ENCODE results near the gene TRIM65. TPM values are rescaled to one million over a fixed set of nuclear protein-coding genes. Genes with fewer than 3 reads are reported as not detected.

The TRIM65 gene
- total RNA-seq, 2 experiments from 2014 or later: 35.3 to 36.3 TPM

GRCh38 chr17:75909812-75910274, 13.1 kb upstream of the TRIM65 start:
- peak; percentile 9 for ATAC-seq (ENCODE audit: low read depth)
- Mint-ChIP-seq H3K27ac (peak overlapping the region; percentile 56), H3K27me3 (no peaks in the 10 kb centered on the region), H3K4me1 (peaks cover 13% of the 10 kb centered on the region), H3K4me3 (no peak overlapping the region), H3K9me3 (no peaks in the 10 kb centered on the region), H3K36me3 (peaks cover 2% of the 10 kb centered on the region)
- DNase-seq: no peak
- POLR2A ChIA-PET: interaction anchor here (1.1 kb wide), 1 partner anchor 130 kb away, joined by 3 read pairs; no protein-coding TSS in a partner anchor

DNA sequence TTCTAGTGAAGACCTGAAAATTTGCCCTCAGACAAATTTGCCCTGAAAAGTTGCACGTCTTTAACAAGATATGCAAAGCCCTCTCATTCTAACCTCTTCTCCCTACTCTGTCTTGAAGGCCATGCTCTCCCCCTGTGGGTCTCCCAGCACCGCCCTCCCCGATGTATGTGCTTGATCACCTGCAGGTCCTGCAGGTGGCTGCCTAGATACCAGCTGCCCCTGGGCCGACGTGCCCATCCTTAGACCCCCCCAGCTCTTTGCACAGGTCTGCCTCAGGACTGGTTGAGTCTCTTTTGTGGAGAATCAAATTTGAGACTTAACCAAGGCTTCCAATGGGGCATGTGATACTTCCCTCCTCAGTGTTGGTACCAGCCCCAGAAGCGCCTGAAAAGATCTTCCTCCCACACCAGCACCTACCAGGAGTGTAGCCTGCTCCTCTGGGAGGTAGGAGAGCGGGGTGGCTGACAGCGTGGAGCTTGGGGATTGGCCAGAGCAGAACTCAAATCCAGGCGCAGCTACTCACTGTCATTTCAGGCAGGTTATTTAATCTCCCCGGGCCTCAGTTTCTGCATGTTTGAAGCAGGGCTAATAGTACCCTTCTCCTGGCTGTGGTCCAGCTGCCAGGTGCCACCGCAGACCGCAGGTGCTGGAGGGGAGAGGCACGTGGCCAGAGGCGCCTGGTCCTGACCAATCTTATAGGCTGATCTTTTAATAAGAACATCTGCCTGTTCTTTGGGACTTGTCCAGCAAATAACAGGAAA, 12.5 kb upstream of the TRIM65 start:
- Mint-ChIP-seq H3K27ac (no peak overlapping the region), H3K9me3 (no peaks in the 10 kb centered on the region), H3K36me3 (peaks cover 2% of the 10 kb centered on the region), H3K4me1 (peaks cover 13% of the 10 kb centered on the region), H3K27me3 (no peaks in the 10 kb centered on the region), H3K4me3 (no peak overlapping the region)
- POLR2A ChIA-PET: interaction anchor here (1.1 kb wide), 1 partner anchor 129 kb away, joined by 3 read pairs; no protein-coding TSS in a partner anchor
- no peak for DNase-seq
- no peak for ATAC-seq (ENCODE audit: low read depth)

- POLR2A ChIA-PET: no interaction called here
These were observed 11.4 kb upstream of the TRIM65 start for GRCh38 chr17:75908201-75908600.

GRCh38 chr17:75906143-75906884, 9.6 kb upstream of the TRIM65 start:
- Mint-ChIP-seq H3K27ac (peak overlapping the region; percentile 20), H3K36me3 (no peaks in the 10 kb centered on the region), H3K4me3 (no peak overlapping the region), H3K9me3 (no peaks in the 10 kb centered on the region), H3K4me1 (peaks cover 16% of the 10 kb centered on the region), H3K27me3 (no peaks in the 10 kb centered on the region)
- ATAC-seq (ENCODE audit: low read depth) (no peak), DNase-seq (peak; percentile 33)
- POLR2A ChIA-PET: interaction anchor here (0.5 to 1.3 kb wide), 6 partner anchors 10 to 131 kb away, joined by 3 to 6 read pairs (median 3); partner anchors contain the start of gene TRIM65

More at GRCh38 chr17:75908201-75908600, 11.4 kb upstream of the TRIM65 start:
- no peaks in the 10 kb centered on the region for H3K9me3 Mint-ChIP-seq
- DNase-seq (no peak), ATAC-seq (ENCODE audit: low read depth) (no peak)
- H3K4me1 Mint-ChIP-seq: peaks cover 16% of the 10 kb centered on the region
- no peak overlapping the region for H3K27ac Mint-ChIP-seq
- no peak overlapping the region for H3K4me3 Mint-ChIP-seq
- H3K36me3 Mint-ChIP-seq: peaks cover 2% of the 10 kb centered on the region
- no peaks in the 10 kb centered on the region for H3K27me3 Mint-ChIP-seq

DNA sequence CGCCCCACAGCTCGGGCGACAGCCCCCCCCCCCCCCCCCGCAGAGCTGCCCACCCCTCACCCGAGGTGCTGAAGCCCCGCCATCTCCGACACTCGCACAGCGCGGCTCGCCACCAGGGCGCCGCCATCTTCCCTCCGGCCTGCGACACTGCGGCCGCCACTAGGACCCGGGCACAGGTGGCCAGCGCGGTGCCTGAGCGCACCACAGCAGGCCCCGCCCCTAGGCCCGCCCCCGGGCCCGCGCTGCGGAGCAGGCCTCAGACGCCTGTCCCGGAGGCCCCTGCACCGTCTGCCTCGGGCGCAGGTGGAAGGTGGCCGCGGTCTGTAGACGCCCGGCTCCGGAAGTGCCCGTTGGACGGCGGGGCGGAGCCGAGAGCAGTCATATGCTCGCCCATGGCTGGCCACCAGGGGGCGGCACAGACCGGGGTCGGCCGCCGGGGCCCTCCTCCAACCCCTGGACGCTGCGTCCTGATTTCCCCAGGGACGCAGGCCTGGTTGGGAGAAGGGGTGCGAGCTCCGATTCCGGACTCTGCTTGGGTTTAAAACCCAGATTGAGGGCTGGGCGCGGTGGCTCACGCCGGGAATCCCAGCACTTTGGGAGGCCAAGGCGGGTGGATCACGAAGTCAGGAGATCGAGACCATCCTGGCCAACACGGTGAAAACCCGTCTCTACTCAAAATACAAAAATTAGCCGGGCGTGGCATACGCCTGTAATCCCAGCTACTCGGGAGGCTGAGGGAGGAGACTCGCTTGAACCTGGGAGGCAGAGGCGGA, 8.2 kb upstream of the TRIM65 start, which contains the start of gene MRPL38:
Gene MRPL38 (minus strand): TSS at position 136 of the 773 bp plus-strand sequence. CDS start 9 bp downstream, at position 127.
- peak within 1 kb of the TSS; percentile 91 for H3K27ac Mint-ChIP-seq
- peaks cover 15% of the 10 kb centered on the region for H3K4me1 Mint-ChIP-seq
- no peaks in the 10 kb centered on the region for H3K27me3 Mint-ChIP-seq
- ATAC-seq (ENCODE audit: low read depth) (peak; percentile 99), DNase-seq (peak; percentile 98)
- peak within 1 kb of the TSS; percentile 95 for H3K4me3 Mint-ChIP-seq
- POLR2A ChIA-PET: interaction anchor here (0.6 to 1.8 kb wide), 5 partner anchors 8 to 153 kb away, joined by 3 to 9 read pairs (median 3); partner anchors contain the start of genes TRIM65 and UNC13D
- H3K36me3 Mint-ChIP-seq: no peaks in the 10 kb centered on the region
- H3K9me3 Mint-ChIP-seq: no peaks in the 10 kb centered on the region

DNA sequence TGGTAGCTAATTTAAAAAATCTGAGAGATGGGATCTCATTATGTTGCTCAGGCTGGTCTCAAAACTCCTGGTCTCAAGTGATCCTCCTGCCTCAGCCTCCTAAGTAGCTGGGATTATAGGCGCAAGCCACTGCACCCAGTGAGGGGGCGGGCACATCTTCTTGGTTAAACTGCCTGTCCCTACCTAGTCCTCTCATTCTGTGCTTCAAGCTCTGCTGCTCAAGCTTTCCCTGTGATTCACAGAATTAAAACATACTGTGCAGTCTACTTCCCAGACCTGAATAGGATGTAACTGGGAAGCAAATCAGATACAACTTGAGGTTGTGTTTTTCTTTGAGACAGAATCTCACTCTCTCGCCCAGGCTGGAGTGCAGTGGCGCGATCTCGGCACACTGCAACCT, 5.7 kb upstream of the TRIM65 start:
- H3K9me3 Mint-ChIP-seq: no peaks in the 10 kb centered on the region
- no peak overlapping the region for H3K27ac Mint-ChIP-seq
- H3K4me1 Mint-ChIP-seq: peaks cover 10% of the 10 kb centered on the region
- no peak overlapping the region for H3K4me3 Mint-ChIP-seq
- ATAC-seq (ENCODE audit: low read depth) (no peak), DNase-seq (no peak)
- no peaks in the 10 kb centered on the region for H3K27me3 Mint-ChIP-seq
- H3K36me3 Mint-ChIP-seq: no peaks in the 10 kb centered on the region
- POLR2A ChIA-PET: no interaction called here

DNA sequence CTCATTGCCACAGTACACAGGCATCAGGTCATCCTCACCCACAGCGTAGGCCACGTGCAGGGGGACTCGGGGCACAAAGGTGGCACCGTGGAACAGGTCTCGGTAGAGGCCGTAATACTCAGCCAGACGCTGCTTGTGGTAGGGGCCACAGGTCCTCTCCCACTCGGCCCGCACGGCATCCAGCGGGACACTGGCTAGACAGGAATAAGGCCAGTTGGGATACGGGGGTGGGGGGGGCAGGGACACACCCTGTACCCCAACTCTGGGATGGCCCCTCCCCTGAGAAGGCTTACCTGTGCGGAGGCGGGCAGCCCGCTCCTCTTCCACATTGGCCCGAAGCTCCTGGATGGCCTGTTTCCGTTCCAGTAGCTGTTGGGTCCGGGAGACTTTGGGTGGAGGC, 5.0 kb upstream of the TRIM65 start:
- H3K36me3 Mint-ChIP-seq: no peaks in the 10 kb centered on the region
- no peak overlapping the region for H3K27ac Mint-ChIP-seq
- no peaks in the 10 kb centered on the region for H3K27me3 Mint-ChIP-seq
- peaks cover 12% of the 10 kb centered on the region for H3K4me1 Mint-ChIP-seq
- ATAC-seq (ENCODE audit: low read depth) (no peak), DNase-seq (no peak)
- POLR2A ChIA-PET: interaction anchor here (1.1 kb wide), 2 partner anchors 23 to 68 kb away, joined by 3 read pairs; partner anchors contain the start of gene TRIM47
- H3K9me3 Mint-ChIP-seq: no peaks in the 10 kb centered on the region
- H3K4me3 Mint-ChIP-seq: no peak overlapping the region

DNA sequence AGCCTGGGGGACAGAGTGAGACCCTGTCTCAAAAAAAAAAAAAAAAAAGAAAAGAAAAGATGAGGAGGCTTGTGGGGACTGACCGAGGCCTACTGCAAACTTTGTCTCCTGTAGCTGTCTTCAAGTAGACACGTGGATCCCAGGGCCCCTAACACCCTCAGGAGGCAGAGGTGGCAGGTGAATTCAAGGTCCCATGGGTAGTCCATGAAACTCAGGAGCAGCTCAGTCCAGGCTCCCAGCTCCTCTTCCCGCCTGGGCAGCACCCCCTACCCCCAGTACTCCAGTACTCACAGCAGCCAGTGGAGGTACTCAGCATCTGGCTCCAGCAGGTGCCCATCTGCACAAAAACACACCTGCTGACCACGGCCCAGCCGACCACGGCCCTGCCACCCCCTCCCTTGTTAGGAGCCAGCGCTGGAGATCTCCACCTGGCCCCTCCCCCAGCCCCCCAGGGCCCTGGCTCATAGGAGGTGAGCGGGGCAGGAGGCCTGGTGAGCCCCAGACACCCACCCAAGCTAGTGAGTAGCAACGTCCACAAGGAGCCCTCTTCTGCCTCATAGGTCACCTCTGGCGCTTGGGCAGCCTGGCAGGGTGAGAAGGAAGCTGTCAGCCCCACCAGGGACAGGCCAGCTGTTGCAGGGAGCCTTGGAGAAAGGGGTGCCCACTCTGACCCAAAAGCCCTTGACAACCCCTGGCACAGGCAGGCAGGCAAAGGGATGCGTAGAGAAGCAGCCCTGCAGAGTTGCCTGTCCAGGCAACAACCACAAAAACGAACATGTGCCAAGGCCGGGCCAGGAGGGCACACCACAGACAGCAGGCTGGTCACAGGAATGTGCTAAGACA, 4.2 kb upstream of the TRIM65 start:
- Mint-ChIP-seq H3K27me3 (no peaks in the 10 kb centered on the region), H3K36me3 (no peaks in the 10 kb centered on the region), H3K4me1 (peaks cover 11% of the 10 kb centered on the region), H3K9me3 (no peaks in the 10 kb centered on the region), H3K4me3 (no peak overlapping the region), H3K27ac (no peak overlapping the region)
- ATAC-seq (ENCODE audit: low read depth) (no peak), DNase-seq (no peak)
- POLR2A ChIA-PET: interaction anchor here (0.6 to 1.1 kb wide), 5 partner anchors 23 to 304 kb away, joined by 3 read pairs; partner anchors contain the start of gene TRIM47

DNA sequence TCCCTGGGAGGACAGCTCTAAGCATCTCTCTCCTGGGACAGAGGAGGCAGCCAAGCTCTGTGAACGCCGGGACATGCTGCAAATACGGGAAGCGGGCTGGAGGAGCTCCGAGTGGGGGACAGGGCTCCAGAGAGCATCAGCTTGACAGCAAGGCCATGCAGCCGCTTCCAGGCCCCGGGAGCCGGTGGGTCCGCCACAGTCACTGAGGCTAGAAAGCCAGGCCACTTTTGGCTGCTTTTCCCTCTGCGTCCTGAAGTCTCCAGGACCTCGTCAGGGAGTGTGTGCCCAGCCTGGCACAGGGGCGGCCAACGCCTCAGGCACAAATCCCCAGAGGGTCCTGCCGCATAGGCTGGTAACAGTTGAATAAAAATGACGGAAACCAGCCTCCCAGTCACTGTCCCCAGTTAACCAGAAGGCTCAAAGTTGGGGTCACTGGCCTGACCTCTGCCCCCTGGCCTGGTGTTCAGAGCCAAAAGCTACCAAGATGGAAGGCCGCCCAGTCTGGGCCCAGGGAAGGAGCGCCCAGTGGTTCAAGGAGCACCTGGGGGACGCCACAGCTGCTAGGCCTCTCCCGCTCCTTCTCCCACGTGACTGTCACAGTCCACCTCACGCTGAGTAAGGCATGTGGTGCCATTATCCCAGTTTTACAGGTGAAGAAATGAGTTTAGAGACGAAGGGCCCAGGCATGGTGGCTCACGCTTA, 3.2 kb upstream of the TRIM65 start:
- H3K4me1 Mint-ChIP-seq: peaks cover 14% of the 10 kb centered on the region
- no peak overlapping the region for H3K4me3 Mint-ChIP-seq
- no peaks in the 10 kb centered on the region for H3K36me3 Mint-ChIP-seq
- no peak for DNase-seq
- no peaks in the 10 kb centered on the region for H3K27me3 Mint-ChIP-seq
- ATAC-seq (ENCODE audit: low read depth): no peak
- no peaks in the 10 kb centered on the region for H3K9me3 Mint-ChIP-seq
- H3K27ac Mint-ChIP-seq: no peak overlapping the region
- POLR2A ChIA-PET: interaction anchor here (0.6 to 2.0 kb wide), 3 partner anchors 117 to 245 kb away, joined by 3 to 5 read pairs (median 3); a partner anchor contains a TSS

GRCh38 chr17:75899353-75899752, 2.6 kb upstream of the TRIM65 start:
- no peak for ATAC-seq (ENCODE audit: low read depth)
- no peaks in the 10 kb centered on the region for H3K27me3 Mint-ChIP-seq
- POLR2A ChIA-PET: interaction anchor here (0.6 to 2.0 kb wide), 3 partner anchors 110 to 119 kb away, joined by 3 to 5 read pairs (median 3); a partner anchor contains a TSS
- DNase-seq: no peak
- H3K27ac Mint-ChIP-seq: no peak overlapping the region
- no peak overlapping the region for H3K4me3 Mint-ChIP-seq
- no peaks in the 10 kb centered on the region for H3K9me3 Mint-ChIP-seq
- H3K36me3 Mint-ChIP-seq: no peaks in the 10 kb centered on the region
- H3K4me1 Mint-ChIP-seq: peaks cover 15% of the 10 kb centered on the region

DNA sequence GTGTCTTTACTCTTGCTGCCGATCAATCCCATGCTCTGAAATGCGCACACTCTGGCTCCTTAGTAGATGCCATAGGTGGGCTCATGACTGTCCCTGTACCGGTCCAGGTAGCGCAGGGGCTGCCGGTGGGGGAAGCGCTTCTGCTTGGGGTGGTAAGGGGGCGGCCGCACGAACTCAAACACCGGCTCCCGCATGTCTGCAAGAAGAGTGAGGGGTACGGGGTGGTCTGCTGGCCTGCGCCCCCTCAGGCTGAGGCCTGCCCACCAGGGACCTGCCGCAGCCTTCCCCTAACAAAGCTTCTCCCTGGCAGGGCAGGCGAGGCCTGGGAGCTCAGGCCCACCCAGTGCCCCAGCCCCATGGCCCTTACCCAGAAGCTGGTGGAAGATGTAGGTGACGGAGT, 2.0 kb upstream of the TRIM65 start:
- Mint-ChIP-seq H3K36me3 (no peaks in the 10 kb centered on the region), H3K9me3 (no peaks in the 10 kb centered on the region), H3K27me3 (no peaks in the 10 kb centered on the region), H3K4me3 (no peak overlapping the region), H3K27ac (no peak overlapping the region), H3K4me1 (peaks cover 16% of the 10 kb centered on the region)
- POLR2A ChIA-PET: interaction anchor here (0.6 to 5.4 kb wide), 3 partner anchors 21 to 116 kb away, joined by 3 to 68 read pairs (median 5); partner anchors contain the start of gene TRIM47
- ATAC-seq (ENCODE audit: low read depth) (no peak), DNase-seq (no peak)

Measured in activated naive CD8-positive, alpha-beta T cell treated with anti-CD3 and anti-CD28 coated beads, Interleukin-2, amount 10 ng/mL, durations not matched to agents 7 days and 5 days (primary cell).